GM12892 (cell line): Measurements from ENCODE around the gene TRIO.

Experiments used
- POLR2A ChIP-seq: IDR thresholded peaks from 2 replicates; pipeline ENCODE4 v1.6.1; 2011; ENCODE audit warnings: low read depth, low read length, control low read depth
- POLR2AphosphoS5 ChIP-seq: IDR thresholded peaks from 2 replicates; pipeline ENCODE4 v1.6.1; 2011; ENCODE audit warnings: low read depth, low read length, control low read depth
- TAF1 ChIP-seq: IDR thresholded peaks from 2 replicates; pipeline ENCODE4 v1.6.1; 2011; ENCODE audit warnings: low read depth, mild to moderate bottlenecking, control low read depth, low read length, borderline replicate concordance

GRCh38 chr5:14451871-14452270 lies 308.7 kb downstream of the TRIO start:
- TF ChIP-seq POLR2AphosphoS5 (no peak), TAF1 (no peak), POLR2A (no peak)
